KMS-11 (cell line): ENCODE data around the gene ITGA11.

Experiments
- H2AFZ ChIP-seq: fragments of 200-600 bp; sonication (generic); 2 replicates; pipeline ENCODE4 v1.6.1; 2016; ENCODE audit warnings: antibody characterized with exemption, mixed run types, low read depth
- H3K27ac ChIP-seq: fragments of 200-600 bp; sonication (generic); 2 replicates; pipeline ENCODE4 v1.6.1; 2016; ENCODE audit warnings: mild to moderate bottlenecking, mixed run types
- H3K27me3 ChIP-seq: fragments of 200-600 bp; sonication (generic); 2 replicates; pipeline ENCODE4 v1.6.1; 2017; ENCODE audit warnings: mild to moderate bottlenecking, low read depth, mixed run types, moderate library complexity; ENCODE audit not compliant: insufficient read depth
- H3K36me3 ChIP-seq: fragments of 200-600 bp; sonication (generic); 2 replicates; pipeline ENCODE4 v1.6.1; 2017; ENCODE audit warnings: mild to moderate bottlenecking, mixed run types; ENCODE audit not compliant: insufficient read depth
- H3K4me1 ChIP-seq: fragments of 200-600 bp; sonication (generic); 2 replicates; pipeline ENCODE4 v1.6.1; 2016; ENCODE audit warnings: mild to moderate bottlenecking, low read depth, mixed run types; ENCODE audit not compliant: poor library complexity, severe bottlenecking
- H3K4me2 ChIP-seq: fragments of 200-600 bp; sonication (generic); 2 replicates; pipeline ENCODE4 v1.7.0; 2016; ENCODE audit warnings: mild to moderate bottlenecking, mixed run types
- H3K4me3 ChIP-seq: fragments of 200-600 bp; sonication (generic); IDR thresholded peaks from 2 replicates; pipeline ENCODE4 v1.6.1; 2017; ENCODE audit warnings: low read depth, low read length, mixed read lengths; ENCODE audit not compliant: insufficient read depth
- H3K79me2 ChIP-seq: fragments of 200-600 bp; sonication (generic); 2 replicates; pipeline ENCODE4 v1.6.1; 2016; ENCODE audit warnings: low read depth, mixed run types; ENCODE audit not compliant: insufficient read depth
- H3K9ac ChIP-seq: fragments of 200-600 bp; sonication (generic); 2 replicates; pipeline ENCODE4 v1.6.1; 2016; ENCODE audit warnings: mild to moderate bottlenecking, mixed run types
- H4K20me1 ChIP-seq: fragments of 200-600 bp; sonication (generic); 2 replicates; pipeline ENCODE4 v1.6.1; 2016; ENCODE audit warnings: mild to moderate bottlenecking, mixed run types; ENCODE audit not compliant: insufficient read depth
- TF ChIP-seq, protein P1 (sequence below): fragments of 200-600 bp; sonication (generic); conservative IDR thresholded peaks from 2 replicates; pipeline ENCODE4 v1.6.1; 2017; ENCODE audit warnings: low read depth, mild to moderate bottlenecking, antibody characterized with exemption, low read length, moderate library complexity, mixed read lengths

Gene ITGA11

DNA sequence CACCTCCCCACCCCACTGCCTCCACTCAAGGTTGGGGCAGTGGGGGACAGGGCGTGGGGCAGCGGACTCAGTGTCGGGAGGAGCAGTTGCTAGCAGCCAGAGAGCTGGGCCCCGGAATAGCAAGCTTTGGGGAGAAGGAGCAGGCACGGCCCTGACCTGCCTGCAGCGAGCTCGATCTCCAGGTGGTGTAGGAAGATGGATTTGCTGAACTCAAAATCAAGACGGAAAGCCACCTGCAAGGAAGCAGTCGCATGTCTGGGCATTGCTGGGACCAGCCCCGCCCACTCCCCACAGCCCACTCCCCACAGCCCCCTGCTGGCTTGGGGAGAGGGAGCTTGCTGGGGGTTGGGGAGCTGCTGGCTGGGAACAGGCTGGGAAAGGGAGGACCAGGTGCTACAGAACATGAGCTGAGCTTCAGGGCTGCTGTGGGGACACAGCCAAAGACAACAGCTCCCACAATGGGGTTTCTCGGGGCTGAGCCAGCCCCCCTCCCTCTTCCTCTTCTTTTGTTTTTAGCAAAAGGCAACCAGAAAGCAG is 116.4 kb downstream of the ITGA11 start:
- no peaks in the 10 kb centered on the region for H3K4me1 ChIP-seq
- H3K4me3 ChIP-seq, result no peak overlapping the region
- H3K27ac ChIP-seq, result no peak overlapping the region
- H3K79me2 ChIP-seq, result no peaks in the 10 kb centered on the region
- no peaks in the 10 kb centered on the region for H4K20me1 ChIP-seq
- no peaks in the 10 kb centered on the region for H3K36me3 ChIP-seq
- no peak overlapping the region for H3K4me2 ChIP-seq
- no peaks in the 10 kb centered on the region for H3K27me3 ChIP-seq
- no peak overlapping the region for H3K9ac ChIP-seq
- no peak overlapping the region for H2AFZ ChIP-seq
- TF ChIP-seq, protein P1, sequence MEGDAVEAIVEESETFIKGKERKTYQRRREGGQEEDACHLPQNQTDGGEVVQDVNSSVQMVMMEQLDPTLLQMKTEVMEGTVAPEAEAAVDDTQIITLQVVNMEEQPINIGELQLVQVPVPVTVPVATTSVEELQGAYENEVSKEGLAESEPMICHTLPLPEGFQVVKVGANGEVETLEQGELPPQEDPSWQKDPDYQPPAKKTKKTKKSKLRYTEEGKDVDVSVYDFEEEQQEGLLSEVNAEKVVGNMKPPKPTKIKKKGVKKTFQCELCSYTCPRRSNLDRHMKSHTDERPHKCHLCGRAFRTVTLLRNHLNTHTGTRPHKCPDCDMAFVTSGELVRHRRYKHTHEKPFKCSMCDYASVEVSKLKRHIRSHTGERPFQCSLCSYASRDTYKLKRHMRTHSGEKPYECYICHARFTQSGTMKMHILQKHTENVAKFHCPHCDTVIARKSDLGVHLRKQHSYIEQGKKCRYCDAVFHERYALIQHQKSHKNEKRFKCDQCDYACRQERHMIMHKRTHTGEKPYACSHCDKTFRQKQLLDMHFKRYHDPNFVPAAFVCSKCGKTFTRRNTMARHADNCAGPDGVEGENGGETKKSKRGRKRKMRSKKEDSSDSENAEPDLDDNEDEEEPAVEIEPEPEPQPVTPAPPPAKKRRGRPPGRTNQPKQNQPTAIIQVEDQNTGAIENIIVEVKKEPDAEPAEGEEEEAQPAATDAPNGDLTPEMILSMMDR, result no peak

DNA sequence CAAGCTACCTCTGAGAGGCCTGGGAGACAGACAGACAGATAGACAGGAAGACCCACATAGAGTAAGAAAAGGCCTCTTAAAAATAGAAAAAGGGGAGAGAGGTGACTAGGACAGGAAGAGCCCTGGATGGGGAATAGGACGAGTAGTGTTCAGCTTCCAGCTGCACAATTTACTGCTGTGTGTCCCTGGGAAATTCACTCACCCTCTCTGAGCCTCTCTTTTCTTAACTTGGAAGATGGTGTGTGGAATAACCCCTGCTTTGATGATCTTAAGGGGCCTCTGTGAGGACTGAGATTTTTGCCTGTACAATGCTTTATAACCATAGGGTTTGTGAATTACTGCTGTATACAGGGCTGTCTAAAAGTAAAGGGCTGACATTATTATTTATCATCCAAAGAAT is 116.9 kb downstream of the ITGA11 start:
- Histone ChIP-seq H3K4me1 (no peaks in the 10 kb centered on the region), H4K20me1 (no peaks in the 10 kb centered on the region)

GRCh38 chr15:68314563-68314962 is 117.4 kb downstream of the ITGA11 start:
- Histone ChIP-seq H3K79me2 (no peaks in the 10 kb centered on the region), H2AFZ (no peak overlapping the region), H3K4me2 (no peak overlapping the region), H3K27me3 (no peaks in the 10 kb centered on the region), H3K27ac (no peak overlapping the region), H3K36me3 (no peaks in the 10 kb centered on the region), H3K4me3 (no peak overlapping the region), H4K20me1 (no peaks in the 10 kb centered on the region), H3K4me1 (no peaks in the 10 kb centered on the region), H3K9ac (no peak overlapping the region)
- TF ChIP-seq, protein P1, result no peak

More for the DNA sequence above, 116.9 kb downstream of the ITGA11 start:
- H3K27me3 ChIP-seq, result no peaks in the 10 kb centered on the region
- TF ChIP-seq, protein P1, result no peak
- no peak overlapping the region for H3K27ac ChIP-seq
- H3K36me3 ChIP-seq, result no peaks in the 10 kb centered on the region
- H3K79me2 ChIP-seq, result no peaks in the 10 kb centered on the region
- no peak overlapping the region for H3K4me2 ChIP-seq
- no peak overlapping the region for H2AFZ ChIP-seq
- no peak overlapping the region for H3K4me3 ChIP-seq
- H3K9ac ChIP-seq, result no peak overlapping the region

DNA sequence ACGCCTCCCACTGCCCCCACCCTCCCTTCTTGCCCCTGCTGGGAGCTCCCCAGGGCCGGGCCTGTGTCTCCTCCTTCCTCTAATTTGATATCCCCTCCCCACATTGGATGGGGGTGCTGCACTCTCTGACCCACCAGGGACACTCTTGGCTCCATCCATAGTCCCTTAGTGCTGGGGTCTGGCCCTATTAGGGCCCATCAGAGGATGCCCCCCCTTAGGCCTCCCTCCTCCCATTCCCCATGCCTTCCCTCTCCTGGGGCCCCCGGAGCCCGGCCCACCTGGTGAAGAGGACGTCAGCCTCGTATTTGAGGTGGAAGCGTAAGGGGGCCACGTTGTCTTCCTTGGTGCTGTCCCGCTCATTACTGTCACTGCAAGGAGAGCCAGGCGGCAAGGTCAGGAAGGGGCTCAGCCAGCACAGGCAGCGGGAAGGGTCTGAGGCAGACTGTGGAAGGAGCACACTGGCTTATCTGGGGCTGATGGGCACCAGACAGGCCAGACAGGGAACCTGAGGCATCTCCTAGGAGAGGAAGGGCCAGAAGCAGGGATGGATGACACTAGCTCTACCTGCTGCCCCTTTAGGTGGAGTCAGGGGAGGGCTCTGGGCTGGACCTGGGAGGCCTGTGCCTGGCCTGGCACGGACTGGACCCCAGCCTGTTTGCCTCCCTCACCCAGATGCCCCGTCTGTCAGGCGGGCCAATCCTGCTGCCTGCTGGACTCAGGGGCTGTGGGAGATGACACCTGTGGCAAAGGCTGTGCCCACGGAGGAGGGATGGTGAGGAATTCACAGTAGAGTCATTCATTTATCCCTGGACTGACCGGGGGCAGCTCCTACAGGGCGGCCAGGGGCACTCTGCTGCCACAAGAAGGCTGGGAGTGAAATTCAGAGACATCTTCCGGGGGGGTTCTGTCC is 118.2 kb downstream of the ITGA11 start:
- Histone ChIP-seq H3K27me3 (no peaks in the 10 kb centered on the region), H3K4me2 (no peak overlapping the region)

More for the DNA sequence above, 118.2 kb downstream of the ITGA11 start:
- H3K36me3 ChIP-seq, result no peaks in the 10 kb centered on the region
- H3K4me3 ChIP-seq, result no peak overlapping the region
- no peak overlapping the region for H2AFZ ChIP-seq
- no peaks in the 10 kb centered on the region for H3K79me2 ChIP-seq
- no peak overlapping the region for H3K27ac ChIP-seq
- no peak overlapping the region for H3K9ac ChIP-seq
- H3K4me1 ChIP-seq, result no peaks in the 10 kb centered on the region
- TF ChIP-seq, protein P1, result no peak
- no peaks in the 10 kb centered on the region for H4K20me1 ChIP-seq
